Gastrocnemius medialis (tissue), 4 donors: Measurements from ENCODE around the gene LCN10. TPM values are rescaled to one million over a fixed set of nuclear protein-coding genes. Genes with fewer than 3 reads are reported as not detected.

Experiments
- ATAC-seq, 2 donors: fragments of 150-250 bp; one replicate each; pipeline ENCODE4 v1.9.1; 2016
- DNase-seq, 2 donors: peaks; one replicate each; pipeline ENCODE4 v3.0.0-alpha.2; 2019
- H3K27ac ChIP-seq, 4 donors: fragments of 200-600 bp; sonication (generic); 1 replicate in 1 of 4; 2 replicates in 3 of 4; pipeline ENCODE4 v1.5.1; 2016 to 2018; ENCODE audit warnings: mild to moderate bottlenecking in 2 of 4, moderate library complexity in 1 of 4
- H3K27me3 ChIP-seq, 3 donors: fragments of 200-600 bp; sonication (generic) in 2 of 3; 1 replicate in 1 of 3; 2 replicates in 2 of 3; pipeline versions ENCODE4 v1.5.1 to v1.6.0; 2016 to 2019; ENCODE audit warnings: mild to moderate bottlenecking in 1 of 3, moderate library complexity in 1 of 3
- H3K36me3 ChIP-seq, 2 donors: fragments of 200-600 bp; sonication (generic) in 1 of 2; one replicate each; pipeline ENCODE4 v1.5.1; 2017 to 2018
- H3K4me1 ChIP-seq, 2 donors: fragments of 200-600 bp; sonication (generic) in 1 of 2; one replicate each; pipeline ENCODE4 v1.5.1; 2016 to 2017; ENCODE audit warnings: mild to moderate bottlenecking in 2 of 2
- H3K4me3 ChIP-seq, 4 donors: fragments of 200-600 bp; sonication (generic) in 3 of 4; 1 replicate in 1 of 4; 2 replicates in 3 of 4; pipeline ENCODE4 v1.5.1; 2016 to 2019; ENCODE audit warnings: mild to moderate bottlenecking in 2 of 4
- H3K9me3 ChIP-seq, 3 donors: fragments of 200-600 bp; sonication (generic) in 2 of 3; 1 replicate in 1 of 3; 2 replicates in 2 of 3; pipeline ENCODE4 v1.5.1; 2016 to 2019
- CTCF ChIP-seq, 5 experiments: fragments of 450-650 bp in 3 of 5; fragments of 200-600 bp in 2 of 5; sonication (generic) in 2 of 5; IDR thresholded peaks in 4 of 5; conservative IDR thresholded peaks in 1 of 5; 1 replicate in 4 of 5; 2 replicates in 1 of 5; pipeline ENCODE4 v1.5.1; 2016 to 2019; ENCODE audit warnings: antibody characterized with exemption in 5 of 5, mild to moderate bottlenecking in 3 of 5, moderate library complexity in 3 of 5
- POLR2A ChIP-seq, 2 donors: fragments of 450-650 bp; IDR thresholded peaks; one replicate each; pipeline ENCODE4 v1.6.1; 2017; ENCODE audit warnings: antibody characterized with exemption in 2 of 2, mild to moderate bottlenecking in 2 of 2, moderate library complexity in 2 of 2
- in situ Hi-C, 4 donors: fragments of 200-750 bp; cut with MboI; loops; one replicate each; pipeline versions ENCODE4 v1.15.0 to v1.8.0; 2017; ENCODE audit warnings: low sequenced_read_pairs in 4 of 4
- intact Hi-C: fragments of 100-400 bp; cut with DNase I; formaldehyde crosslinking; loops from one replicate; pipeline ENCODE4 v1.15.1; 2023; ENCODE audit warnings: low total_unique reads
- total RNA-seq, 4 donors: library from RNA; depleted of rRNA; stranded (reverse); fragments of >200 nt; gene quantifications; one replicate each; pipeline versions ENCODE4 v1.1.0 to v1.2.3, GENCODE V29; 2016

LCN10 gene
- total RNA-seq, 4 donors from 2014 or later = 0.61 to 4.7 (median 1.6) TPM

DNA sequence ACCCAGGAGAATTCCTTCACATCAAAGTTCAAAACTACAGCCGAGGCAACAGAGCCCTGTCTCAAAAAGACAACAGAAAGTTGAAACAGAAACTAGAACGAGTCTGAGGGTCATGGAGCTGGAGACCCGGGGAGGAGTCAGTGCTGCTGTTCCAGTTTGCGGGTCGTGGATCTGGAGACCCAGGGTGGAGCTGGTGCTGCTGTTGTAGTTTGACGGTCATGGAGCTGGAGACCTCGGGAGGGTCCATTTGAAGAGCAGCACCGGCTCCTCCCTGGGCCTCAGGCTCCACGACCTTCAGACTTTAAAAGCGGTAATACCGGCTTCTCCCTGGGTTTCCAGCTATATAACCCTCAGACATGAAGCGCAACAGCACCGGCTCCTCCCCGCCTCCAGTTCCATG is 34.6 kb upstream of the LCN10 start:
- no peak overlapping the region for H3K27ac ChIP-seq
- DNase-seq (no peak), ATAC-seq (no peak)
- intact Hi-C loops = no loop called here
- no peak overlapping the region for H3K4me3 ChIP-seq
- H3K36me3 ChIP-seq = no peaks in the 10 kb centered on the region
- no peaks in the 10 kb centered on the region for H3K4me1 ChIP-seq
- H3K9me3 ChIP-seq = peaks cover 0 to 5% (median 2%) of the 10 kb centered on the region in 3 donors
- TF ChIP-seq POLR2A (IDR thresholded peaks at IDR 0.05) (no peak), CTCF (IDR thresholded peaks at IDR 0.05 in 4 of 5, conservative IDR thresholded peaks at IDR 0.05 in 1 of 5) (no peak)
- in situ Hi-C loops = loop anchor here in 1 of 4 donors (25.0 kb wide), 1 partner anchor 160 kb away; the partner anchor contains the start of genes C8G and FBXW5
- no peaks in the 10 kb centered on the region for H3K27me3 ChIP-seq

- Histone ChIP-seq H3K9me3 (peaks cover 0 to 5% (median 2%) of the 10 kb centered on the region in 3 donors), H3K4me1 (no peaks in the 10 kb centered on the region), H3K36me3 (no peaks in the 10 kb centered on the region), H3K4me3 (no peak overlapping the region), H3K27me3 (no peaks in the 10 kb centered on the region), H3K27ac (no peak overlapping the region)
- intact Hi-C loops (no loop called here), in situ Hi-C loops (loop anchor here in 1 of 4 donors (25.0 kb wide), 1 partner anchor 160 kb away; the partner anchor contains the start of genes C8G and FBXW5)
- TF ChIP-seq POLR2A (IDR thresholded peaks at IDR 0.05) (no peak), CTCF (IDR thresholded peaks at IDR 0.05 in 4 of 5, conservative IDR thresholded peaks at IDR 0.05 in 1 of 5) (no peak)
- DNase-seq = no peak
- no peak for ATAC-seq
These were observed 34.2 kb upstream of the LCN10 start for GRCh38 chr9:136776947-136777346.

DNA sequence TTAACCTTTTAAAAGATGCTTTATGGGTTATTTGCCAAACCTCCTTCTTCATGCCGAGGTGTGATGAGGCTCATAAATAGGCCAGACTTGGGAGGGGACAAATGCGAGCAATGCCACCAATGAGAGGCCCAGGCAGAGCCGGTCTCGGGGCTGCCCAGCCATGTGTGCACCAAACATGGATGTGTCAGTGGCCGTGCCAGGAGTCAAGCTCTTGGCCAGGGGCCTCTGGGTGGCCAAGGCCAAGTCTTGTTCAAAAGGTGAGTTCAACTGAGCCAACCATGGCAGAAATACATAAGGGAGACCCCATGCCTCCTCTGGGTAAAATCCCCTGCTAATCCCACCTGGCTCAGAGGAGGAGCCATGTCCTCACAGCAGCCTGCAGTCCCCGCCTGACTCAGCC is 32.5 kb upstream of the LCN10 start:
- Histone ChIP-seq H3K27ac (no peak overlapping the region), H3K4me3 (no peak overlapping the region), H3K9me3 (peaks cover 0 to 5% (median 2%) of the 10 kb centered on the region in 3 donors), H3K36me3 (no peaks in the 10 kb centered on the region), H3K4me1 (no peaks in the 10 kb centered on the region), H3K27me3 (no peaks in the 10 kb centered on the region)
- intact Hi-C loops = no loop called here
- ATAC-seq = no peak
- in situ Hi-C loops = loop anchor here in 1 of 4 donors (25.0 kb wide), 1 partner anchor 162 kb away; the partner anchor contains the start of genes C8G and FBXW5
- TF ChIP-seq POLR2A (IDR thresholded peaks at IDR 0.05) (no peak), CTCF (IDR thresholded peaks at IDR 0.05 in 4 of 5, conservative IDR thresholded peaks at IDR 0.05 in 1 of 5) (no peak)
- DNase-seq = no peak

- Histone ChIP-seq H3K36me3 (no peaks in the 10 kb centered on the region), H3K27me3 (peaks cover 0 to 3% (median 0%) of the 10 kb centered on the region in 3 donors), H3K27ac (no peak overlapping the region), H3K9me3 (peaks cover 0 to 5% (median 2%) of the 10 kb centered on the region in 3 donors), H3K4me1 (no peaks in the 10 kb centered on the region), H3K4me3 (no peak overlapping the region)
- no peak for DNase-seq
- TF ChIP-seq POLR2A (IDR thresholded peaks at IDR 0.05) = no peak
- TF ChIP-seq CTCF (IDR thresholded peaks at IDR 0.05 in 4 of 5, conservative IDR thresholded peaks at IDR 0.05 in 1 of 5) = no peak
- in situ Hi-C loops = loop anchor here in 1 of 4 donors (25.0 kb wide), 1 partner anchor 163 kb away; the partner anchor contains the start of genes C8G and FBXW5
- ATAC-seq = no peak
- intact Hi-C loops = no loop called here
These were observed 31.8 kb upstream of the LCN10 start for GRCh38 chr9:136774416-136775045.
